ENCODE data around the gene DAB2IP. TPM values are rescaled to one million over a fixed set of nuclear protein-coding genes. Genes with fewer than 3 reads are reported as not detected.

Gene DAB2IP
- total and polyA plus RNA-seq, 2 of the 4 experiments (the other 2 are of a cell fraction) = 5.6 to 17.2 TPM

DNA sequence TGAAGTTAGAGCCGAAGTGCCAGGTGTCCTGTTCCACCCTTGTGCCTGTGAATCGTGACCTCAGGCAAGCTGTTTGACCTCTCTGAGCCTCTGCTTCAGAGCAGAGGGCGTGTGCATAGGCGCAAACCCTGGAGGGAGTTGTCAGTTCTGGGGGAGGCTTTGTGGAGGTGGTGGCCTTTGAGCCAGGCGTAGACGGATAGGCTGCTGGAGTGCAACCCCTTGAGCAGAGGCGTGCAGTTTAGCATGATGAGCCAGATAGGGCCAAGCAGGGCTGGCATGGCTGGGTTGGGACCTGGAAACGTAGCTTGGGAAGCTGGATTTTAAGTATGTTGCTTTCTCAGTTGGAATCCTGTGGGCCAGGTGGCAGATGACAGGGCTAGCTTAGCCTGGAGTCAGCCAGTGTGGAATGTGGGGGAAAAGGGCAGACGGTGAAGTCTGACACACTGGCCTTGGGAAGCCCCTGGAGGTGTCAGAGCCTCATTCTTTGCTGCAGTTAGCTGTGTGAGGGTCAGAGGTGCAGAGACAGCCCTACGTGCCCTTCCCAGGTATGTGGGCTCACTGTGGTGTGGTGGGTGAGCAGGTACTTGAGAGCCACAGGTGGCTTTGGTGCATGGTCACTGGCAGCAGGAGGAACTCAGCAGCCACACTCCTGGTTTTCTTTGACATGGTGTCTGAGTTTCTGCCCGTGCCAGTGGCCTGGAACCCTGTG is 93.4 kb downstream of the DAB2IP start (continued):
- TF ChIP-seq, protein P1, sequence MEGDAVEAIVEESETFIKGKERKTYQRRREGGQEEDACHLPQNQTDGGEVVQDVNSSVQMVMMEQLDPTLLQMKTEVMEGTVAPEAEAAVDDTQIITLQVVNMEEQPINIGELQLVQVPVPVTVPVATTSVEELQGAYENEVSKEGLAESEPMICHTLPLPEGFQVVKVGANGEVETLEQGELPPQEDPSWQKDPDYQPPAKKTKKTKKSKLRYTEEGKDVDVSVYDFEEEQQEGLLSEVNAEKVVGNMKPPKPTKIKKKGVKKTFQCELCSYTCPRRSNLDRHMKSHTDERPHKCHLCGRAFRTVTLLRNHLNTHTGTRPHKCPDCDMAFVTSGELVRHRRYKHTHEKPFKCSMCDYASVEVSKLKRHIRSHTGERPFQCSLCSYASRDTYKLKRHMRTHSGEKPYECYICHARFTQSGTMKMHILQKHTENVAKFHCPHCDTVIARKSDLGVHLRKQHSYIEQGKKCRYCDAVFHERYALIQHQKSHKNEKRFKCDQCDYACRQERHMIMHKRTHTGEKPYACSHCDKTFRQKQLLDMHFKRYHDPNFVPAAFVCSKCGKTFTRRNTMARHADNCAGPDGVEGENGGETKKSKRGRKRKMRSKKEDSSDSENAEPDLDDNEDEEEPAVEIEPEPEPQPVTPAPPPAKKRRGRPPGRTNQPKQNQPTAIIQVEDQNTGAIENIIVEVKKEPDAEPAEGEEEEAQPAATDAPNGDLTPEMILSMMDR (conservative IDR thresholded peaks at IDR 0.05; ENCODE audit: low read depth, low read length) = no peak

DNA sequence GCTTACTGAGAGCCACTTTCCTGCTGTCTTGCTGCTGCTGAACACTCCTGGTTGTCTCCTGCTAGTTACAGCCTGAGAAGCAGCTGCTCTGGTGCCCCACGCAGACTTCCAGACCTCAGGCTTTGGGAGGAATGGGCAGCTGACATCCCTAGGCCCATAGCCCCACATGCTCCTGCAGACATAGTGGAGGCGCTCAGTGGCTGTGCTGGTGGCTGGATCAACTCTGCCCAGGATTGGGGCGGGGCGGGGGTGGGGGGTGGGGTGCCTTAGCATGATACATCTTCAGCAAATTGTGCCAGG is 93.9 kb downstream of the DAB2IP start:
- no peak overlapping the region for H4K5ac ChIP-seq (ENCODE audit: low read depth, low read length)
- in situ Hi-C loops (cut with MboI; ENCODE audit: low sequenced_read_pairs) = no loop called here
- BruUV-seq (replicated peaks) = no TSS peak
- no CpG with 5 or more reads among the region's 4 CpGs for WGBS, 2 experiments (ENCODE audit: extremely low coverage in 2 of 2, insufficient read length in 1 of 2)
- H2AFZ ChIP-seq (replicated peaks; ENCODE audit: low read length, poor library complexity) = no peak overlapping the region
- peak overlapping the region; percentile 2 for H2AK9ac ChIP-seq (replicated peaks; ENCODE audit: low read depth, low read length, poor library complexity)
- no peak overlapping the region for H3K56ac ChIP-seq (ENCODE audit: extremely low read depth, insufficient read depth, low read length)
- H3K9me3 ChIP-seq (ENCODE audit: control insufficient read depth, insufficient read depth, low read length) = no peaks in the 10 kb centered on the region
- no peak overlapping the region for H3K4me2 ChIP-seq (ENCODE audit: low read depth, low read length)
- no peak overlapping the region for H3K23ac ChIP-seq (ENCODE audit: low read depth, low read length)
- ChIA-PET CTCF (interaction anchor here (1.2 kb wide), 1 partner anchor 10 kb away, joined by 4 read pairs; no protein-coding TSS in a partner anchor), POLR2A (ENCODE audit: unreplicated experiment) (interaction anchor here (0.6 kb wide), 1 partner anchor 118 kb away, joined by 3 read pairs; no protein-coding TSS in a partner anchor)
- intact Hi-C loops (cut with micrococcal nuclease) = loop anchor here (2.0 kb wide), 1 partner anchor 247 kb away; no protein-coding TSS in a partner anchor
- H4K8ac ChIP-seq (ENCODE audit: low read depth in 2 of 2, low read length in 2 of 2) = no peak overlapping the region
- peaks cover 2% of the 10 kb centered on the region; the same call in 1 of the 2 replicates for H3K36me3 ChIP-seq (ENCODE audit: control insufficient read depth, insufficient read depth, low read length)
- H3K14ac ChIP-seq (replicated peaks; ENCODE audit: low read depth, low read length) = no peak overlapping the region
- no peak overlapping the region for H3K18ac ChIP-seq (ENCODE audit: low read depth, low read length)
- H3K27ac ChIP-seq (ENCODE audit: insufficient read depth, low read length) = no peak overlapping the region
- dilution Hi-C loops (cut with HindIII; ENCODE audit: low sequenced_read_pairs, unreplicated experiment) = no loop called here
- H3K79me1 ChIP-seq (ENCODE audit: low read depth in 1 of 2, low read length in 2 of 2) = peaks cover 22 to 83% of the 10 kb centered on the region in 2 experiments; a peak in 3 of 4 replicates
- peak overlapping the region; percentile 6; the same call in 1 of the 2 replicates for H4K91ac ChIP-seq (ENCODE audit: insufficient read depth, low read depth, low read length)
- H3K9me1 ChIP-seq (ENCODE audit: insufficient read depth, low read length) = peaks cover 36% of the 10 kb centered on the region
- ATAC-seq (ENCODE audit: low read depth) = no peak
- no peak overlapping the region for H2BK20ac ChIP-seq (ENCODE audit: low read depth, low read length)
- no peak overlapping the region for H2BK120ac ChIP-seq (ENCODE audit: low read depth, low read length)
- no peak overlapping the region for H2BK5ac ChIP-seq (ENCODE audit: low read depth, low read length, poor library complexity, severe bottlenecking)
- DNase-seq = no peak
- no peak overlapping the region for H3K4ac ChIP-seq (ENCODE audit: low read depth, low read length)
- no peak overlapping the region for H3K9ac ChIP-seq (ENCODE audit: low read depth, low read length)
- H3K4me1 ChIP-seq (ENCODE audit: control insufficient read depth, insufficient read depth, low read length) = peaks cover 34% of the 10 kb centered on the region
- peaks cover 46% of the 10 kb centered on the region for H4K20me1 ChIP-seq (ENCODE audit: insufficient read depth, low read length)
- H2AK5ac ChIP-seq (ENCODE audit: low read depth, low read length) = peak overlapping the region; percentile 89; the same call in 1 of the 2 replicates
- H3K27me3 ChIP-seq (ENCODE audit: control insufficient read depth, insufficient read depth, low read length) = no peaks in the 10 kb centered on the region
- H2BK15ac ChIP-seq (ENCODE audit: low read depth, low read length) = no peak overlapping the region; the same call in 2 of the 3 replicates
- H3K4me3 ChIP-seq (ENCODE audit: insufficient read depth, low read depth, low read length) = no peak overlapping the region
- no peak for TF ChIP-seq FOS (IDR thresholded peaks at IDR 0.05; ENCODE audit: low read depth, low read length)
- TF ChIP-seq MAZ (IDR thresholded peaks at IDR 0.05; ENCODE audit: borderline replicate concordance, low read depth, low read length) = no peak
- TF ChIP-seq, protein P2, sequence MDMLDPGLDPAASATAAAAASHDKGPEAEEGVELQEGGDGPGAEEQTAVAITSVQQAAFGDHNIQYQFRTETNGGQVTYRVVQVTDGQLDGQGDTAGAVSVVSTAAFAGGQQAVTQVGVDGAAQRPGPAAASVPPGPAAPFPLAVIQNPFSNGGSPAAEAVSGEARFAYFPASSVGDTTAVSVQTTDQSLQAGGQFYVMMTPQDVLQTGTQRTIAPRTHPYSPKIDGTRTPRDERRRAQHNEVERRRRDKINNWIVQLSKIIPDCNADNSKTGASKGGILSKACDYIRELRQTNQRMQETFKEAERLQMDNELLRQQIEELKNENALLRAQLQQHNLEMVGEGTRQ (IDR thresholded peaks at IDR 0.05; ENCODE audit: low read depth, low read length) = no peak
- no peak for TF ChIP-seq NFE2L2 (IDR thresholded peaks at IDR 0.05; ENCODE audit: low read depth, low read length)
- TF ChIP-seq, protein P1 (conservative IDR thresholded peaks at IDR 0.05; ENCODE audit: low read depth, low read length) = no peak
- TF ChIP-seq SMC3 (IDR thresholded peaks at IDR 0.05; ENCODE audit: low read depth, low read length) = no peak
- TF ChIP-seq POLR2A (IDR thresholded peaks at IDR 0.05; ENCODE audit: low read depth, low read length) = no peak
- TF ChIP-seq RAD21 (IDR thresholded peaks at IDR 0.05; ENCODE audit: low read length) = no peak
- no peak for TF ChIP-seq CEBPB (IDR thresholded peaks at IDR 0.05; ENCODE audit: low read depth, low read length)
- TF ChIP-seq MAFK (IDR thresholded peaks at IDR 0.05; ENCODE audit: low read depth, low read length) = no peak
